ENCODE measurements around the gene ADO.

- TF ChIP-seq POLR2A (IDR thresholded peaks at IDR 0.05; ENCODE audit: low read depth, low read length) (no peak), FOS (IDR thresholded peaks at IDR 0.05; ENCODE audit: borderline replicate concordance, insufficient read depth, low read length) (no peak), CTCF (IDR thresholded peaks at IDR 0.05; ENCODE audit: extremely low read depth in 1 of 2, insufficient read depth in 1 of 2, low read depth in 1 of 2, low read length in 2 of 2) (no peak), EZH2 (IDR thresholded peaks at IDR 0.05; ENCODE audit: borderline replicate concordance, low read depth, low read length, severe bottlenecking) (no peak), MYC (IDR thresholded peaks at IDR 0.05; ENCODE audit: low read depth, low read length) (no peak), MAX (IDR thresholded peaks at IDR 0.05; ENCODE audit: insufficient read depth, insufficient read length) (no peak), POLR2AphosphoS5 (IDR thresholded peaks at IDR 0.05; ENCODE audit: insufficient read depth, low read depth, low read length) (no peak), JUN (IDR thresholded peaks at IDR 0.05; ENCODE audit: borderline replicate concordance, insufficient read depth, insufficient read length, low read depth) (no peak)
Measured at GRCh38 chr10:62794306-62794705, 10.2 kb upstream of the ADO start.
